GM19468 (cell line): ENCODE results near the gene LTO1.
"Not testable (repeated sequence)": the region's sequence is repeated elsewhere in the genome, so short reads cannot be mapped to it uniquely, and the experiment has no call there.

Source experiments
- ATAC-seq: cut with Tn5 transposase; IDR thresholded peaks from one replicate; pipeline ENCODE4 v1.9.1; 2021; ENCODE audit warnings: mild to moderate bottlenecking, moderate library complexity, moderate number of reproducible peaks; ENCODE audit not compliant: unreplicated experiment; ENCODE audit errors: extremely low read depth

The LTO1 gene

GRCh38 chr11:69637941-69638871 lies 36.9 kb downstream of the LTO1 start:
- ATAC-seq = no peak

GRCh38 chr11:69637198-69637940 lies 37.8 kb downstream of the LTO1 start:
- ATAC-seq = no peak

DNA sequence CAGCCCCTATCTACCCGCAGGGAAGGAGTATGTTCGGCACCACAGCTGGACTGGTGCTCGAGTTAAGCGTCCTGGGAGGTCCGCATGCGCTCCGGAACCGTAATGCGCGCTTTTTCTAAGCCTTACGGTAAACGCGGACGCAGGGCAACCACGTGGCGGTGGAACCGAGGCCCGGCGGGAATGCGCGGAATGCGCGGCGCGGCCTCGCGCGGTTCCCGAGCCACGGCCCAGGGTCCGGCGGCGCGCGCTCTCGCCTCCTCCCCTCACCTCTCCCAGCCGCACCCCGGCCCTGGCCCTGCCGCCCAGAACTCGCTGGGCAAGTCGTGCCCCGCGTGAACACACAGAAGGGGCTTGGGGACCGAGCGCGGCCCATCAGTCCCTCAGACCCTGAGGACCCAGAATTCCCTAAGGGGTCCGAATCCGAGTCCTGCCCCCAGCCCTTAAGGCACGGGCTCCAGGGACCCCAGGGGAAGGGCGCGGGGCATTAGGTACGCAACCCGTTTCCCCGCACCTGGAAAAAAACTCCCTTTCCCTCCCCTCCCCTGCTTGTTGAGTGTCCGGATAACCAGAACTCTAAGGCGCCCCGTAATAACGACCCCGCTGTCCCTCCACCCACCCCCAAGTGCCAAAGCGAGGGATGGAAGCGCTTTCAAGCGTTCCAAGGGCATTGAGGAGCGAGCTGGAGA lies 38.5 kb downstream of the LTO1 start:
- ATAC-seq = no peak

DNA sequence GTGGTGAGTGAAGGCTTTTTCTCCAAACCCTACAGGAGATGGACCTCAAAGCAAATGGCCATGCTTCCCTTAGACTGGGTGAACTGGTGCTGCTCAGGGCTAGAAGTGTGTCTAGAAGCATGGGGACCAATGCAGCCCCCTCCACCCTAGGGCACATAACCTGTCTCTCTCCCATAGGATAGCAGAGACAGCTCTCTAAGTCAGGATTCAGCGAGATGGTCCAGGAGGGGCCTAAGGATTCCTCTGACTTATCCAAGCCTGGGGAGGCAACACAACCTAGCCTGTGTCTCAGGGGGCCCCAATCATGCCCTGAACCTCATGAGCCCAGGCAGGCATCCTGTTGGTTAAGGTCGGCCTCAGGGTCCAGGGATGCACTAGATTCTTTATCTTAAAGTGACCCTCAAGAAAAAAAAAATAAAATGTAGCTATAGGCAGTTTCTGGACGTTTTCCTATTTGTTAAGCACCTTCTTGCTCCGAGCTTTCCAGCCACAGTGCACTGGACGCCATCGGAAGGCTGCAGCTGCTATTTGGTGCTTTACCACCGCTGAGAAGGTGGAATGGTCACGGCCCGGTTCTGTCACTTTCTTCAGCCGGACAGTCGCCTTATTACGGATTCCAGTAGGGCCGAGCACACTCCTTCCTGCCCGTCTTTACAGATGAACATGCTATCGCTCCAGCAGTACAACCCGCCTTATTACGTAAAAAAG lies 39.2 kb downstream of the LTO1 start:
- ATAC-seq = no peak

- no peak for ATAC-seq
Measured at GRCh38 chr11:69635195-69635594, 40.0 kb downstream of the LTO1 start.

DNA sequence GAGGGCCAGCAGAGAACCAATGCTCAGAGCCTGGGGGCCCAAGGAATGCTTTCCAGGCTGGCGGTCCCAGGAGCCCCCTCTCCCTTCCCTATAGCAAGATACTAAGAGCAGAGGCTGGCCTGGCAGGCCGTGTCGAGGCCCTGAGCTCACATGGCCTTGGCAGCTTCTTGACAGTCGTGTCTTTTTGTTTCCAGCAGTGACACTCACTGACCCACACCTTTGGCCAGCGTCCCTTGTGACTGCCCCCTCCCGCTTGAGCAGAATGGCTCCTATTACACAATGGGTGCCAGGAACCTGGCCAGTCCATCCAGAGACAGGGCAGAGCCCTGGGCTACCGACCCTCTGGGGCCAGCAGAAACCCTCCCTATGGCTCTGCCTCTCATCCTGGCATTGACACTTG lies 40.6 kb downstream of the LTO1 start:
- ATAC-seq = no peak

DNA sequence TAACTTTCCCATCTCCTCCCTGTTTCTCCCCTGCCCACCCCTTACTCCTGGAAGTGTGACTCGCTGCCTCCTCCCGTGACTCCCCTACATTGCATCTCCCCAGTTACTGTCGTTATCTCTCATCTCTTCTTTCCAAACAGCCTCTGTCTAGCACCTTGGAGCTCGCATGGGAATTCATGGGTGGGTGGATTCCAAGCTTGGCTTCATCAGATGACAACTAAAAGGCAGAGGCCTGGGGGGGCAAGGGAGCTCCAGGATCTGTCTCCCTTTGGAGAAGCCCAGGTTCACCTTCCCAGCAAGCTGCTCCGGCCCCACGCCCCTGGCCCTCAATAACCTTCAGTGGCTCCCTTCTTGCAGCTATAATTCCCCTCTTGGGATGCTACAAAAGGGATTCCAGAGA lies 41.1 kb downstream of the LTO1 start:
- no peak for ATAC-seq

DNA sequence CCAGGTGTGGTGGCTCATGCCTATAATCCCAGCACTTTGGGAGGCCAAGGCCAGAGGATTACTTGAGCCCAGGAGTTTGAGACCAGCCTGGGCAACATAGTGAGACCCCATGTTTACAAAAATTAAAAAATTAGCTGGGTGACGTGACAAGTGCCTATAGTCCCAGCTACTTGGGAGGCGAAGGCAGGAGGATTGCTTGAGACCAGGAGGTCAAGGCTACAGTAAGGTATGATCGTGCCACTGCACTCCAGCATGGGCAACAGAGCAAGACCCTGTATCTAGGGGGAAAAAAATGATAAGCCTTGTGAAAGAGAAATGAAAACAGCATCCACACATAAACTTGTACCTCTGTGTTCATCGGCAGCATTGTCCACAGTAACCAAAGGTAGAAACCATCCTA lies 42.3 kb downstream of the LTO1 start:
- no peak for ATAC-seq

GRCh38 chr11:69630424-69630823 lies 44.7 kb downstream of the LTO1 start:
- ATAC-seq = no peak

DNA sequence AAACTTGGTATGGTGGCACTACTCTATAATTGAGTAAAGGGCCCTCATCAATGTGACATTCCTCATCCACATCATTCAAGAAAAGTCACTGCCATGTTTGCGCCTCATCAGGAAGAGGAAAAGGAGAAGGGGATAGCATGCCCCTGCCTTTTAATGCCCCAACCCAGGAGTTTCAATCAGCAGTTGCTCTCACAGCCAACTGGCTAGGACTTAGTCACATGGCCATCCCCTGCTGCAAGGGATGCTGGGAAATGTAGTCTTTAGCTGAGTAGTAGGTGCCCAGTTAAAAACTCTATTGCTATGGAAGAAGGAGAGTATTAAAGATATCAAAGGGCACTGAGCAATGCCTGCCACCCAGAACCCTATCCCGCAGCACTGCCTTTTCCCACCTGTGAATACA lies 45.1 kb downstream of the LTO1 start:
- no peak for ATAC-seq

- ATAC-seq = no peak
Measured at GRCh38 chr11:69627551-69627950, 47.6 kb downstream of the LTO1 start.

- ATAC-seq = no peak
Measured at GRCh38 chr11:69625476-69625875, 49.7 kb downstream of the LTO1 start.

DNA sequence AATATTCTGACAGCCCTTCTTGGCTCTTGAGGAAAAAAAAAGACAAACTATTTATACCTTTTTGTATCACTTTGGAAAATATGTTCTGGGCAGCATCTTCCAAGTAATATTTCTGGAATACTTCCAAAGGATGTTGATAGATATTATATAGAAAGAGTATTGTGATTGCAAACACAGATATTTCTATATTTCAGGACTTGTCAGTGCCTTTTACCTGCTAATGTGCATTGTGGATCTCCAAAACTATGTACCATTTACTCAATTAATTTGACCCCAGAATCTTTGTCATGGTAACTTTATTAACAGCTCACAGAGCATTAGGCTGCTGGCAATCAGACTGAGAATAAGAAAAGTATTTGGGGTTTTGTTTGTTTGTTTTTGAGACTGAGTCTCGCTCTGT lies 50.9 kb downstream of the LTO1 start:
- no peak for ATAC-seq

DNA sequence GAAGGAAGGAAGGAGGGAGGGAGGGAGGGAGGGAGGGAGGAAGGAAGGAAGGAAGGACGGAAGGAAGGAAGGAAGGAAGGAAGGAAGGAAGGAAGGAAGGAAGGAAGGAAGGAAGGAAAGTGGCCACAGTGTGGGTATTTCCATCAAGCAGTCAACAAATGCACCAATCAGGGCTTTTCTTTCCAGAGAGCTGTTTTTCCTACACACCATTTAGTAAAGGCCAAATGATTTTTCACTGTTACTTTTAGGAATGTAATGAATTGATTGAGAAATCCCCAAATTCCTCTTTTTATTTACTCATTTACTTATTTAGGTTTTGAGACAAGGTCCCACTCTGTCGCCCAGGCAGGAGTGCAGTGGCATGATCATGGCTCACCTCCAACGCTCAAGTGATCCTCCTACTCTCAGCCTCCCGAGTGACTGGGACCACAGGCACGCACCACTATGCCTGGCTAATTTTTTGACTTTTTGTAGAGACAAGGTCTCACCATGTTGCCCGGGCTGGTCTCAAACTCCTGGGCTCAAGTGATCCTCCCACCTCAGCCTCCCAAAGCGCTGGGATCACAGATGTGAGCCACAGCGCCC lies 53.0 kb downstream of the LTO1 start:
- not testable (repeated sequence) for ATAC-seq

GRCh38 chr11:69620683-69621290 lies 54.4 kb downstream of the LTO1 start:
- ATAC-seq = no peak

DNA sequence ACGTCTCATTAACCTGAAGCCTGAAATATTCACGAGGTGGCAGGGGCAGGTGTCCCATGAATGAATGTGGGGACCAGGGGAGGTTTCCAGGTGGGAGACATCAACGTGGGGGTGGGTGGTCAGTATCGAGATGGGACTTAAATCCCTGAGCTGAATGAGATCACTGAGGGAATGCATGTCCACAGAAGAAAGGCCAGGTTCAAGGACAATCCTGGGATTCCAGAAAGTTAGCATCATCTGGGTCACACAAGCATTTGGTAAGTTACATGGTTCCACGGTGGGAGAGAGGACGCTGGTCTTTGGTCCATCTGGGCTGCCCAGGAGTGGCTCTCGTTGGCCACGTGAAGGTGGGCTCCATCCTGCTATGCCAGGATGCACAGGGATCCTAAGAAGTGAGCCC lies 56.9 kb downstream of the LTO1 start:
- no peak for ATAC-seq

- no peak for ATAC-seq
Measured at GRCh38 chr11:69617682-69618081, 57.5 kb downstream of the LTO1 start.

DNA sequence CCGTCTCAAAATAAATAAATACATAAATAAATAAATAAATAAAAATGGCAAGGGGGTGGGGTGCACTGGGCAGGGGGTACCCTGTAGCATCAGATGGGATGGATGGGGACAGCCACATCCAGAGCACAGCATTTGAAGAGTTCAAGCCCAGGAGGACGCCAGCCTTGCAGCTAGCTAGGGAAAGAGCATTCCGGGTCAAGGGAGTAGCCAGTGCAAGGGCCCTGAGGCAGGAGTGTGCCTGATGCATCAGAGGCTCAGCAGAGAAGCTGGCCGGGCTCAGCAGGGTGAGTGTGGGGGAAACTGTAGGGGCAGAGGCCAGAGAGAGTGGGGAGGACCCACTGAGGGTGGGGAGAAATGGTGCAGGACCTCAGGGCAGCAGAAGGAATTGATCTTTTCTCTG lies 57.9 kb downstream of the LTO1 start:
- ATAC-seq = no peak
